Ishikawa (cell line): ENCODE results near the gene RABIF.

Experiments used
- CEBPB ChIP-seq: IDR thresholded peaks from 2 replicates; pipeline ENCODE4 v1.6.1; 2012
- FOXM1 ChIP-seq: IDR thresholded peaks from 2 replicates; pipeline ENCODE4 v1.6.1; 2012; ENCODE audit warnings: low read depth, borderline replicate concordance
- NFIC ChIP-seq: IDR thresholded peaks from 2 replicates; pipeline ENCODE4 v1.6.1; 2012
- RAD21 ChIP-seq: IDR thresholded peaks from 2 replicates; pipeline ENCODE4 v1.6.1; 2012; ENCODE audit warnings: low read depth
- REST ChIP-seq: IDR thresholded peaks from 2 replicates; pipeline ENCODE4 v1.6.1; 2012; ENCODE audit warnings: low read depth, mild to moderate bottlenecking
- TAF1 ChIP-seq: IDR thresholded peaks from 2 replicates; pipeline ENCODE4 v1.6.1; 2012; ENCODE audit warnings: low read depth, mild to moderate bottlenecking
- TEAD4 ChIP-seq: IDR thresholded peaks from 2 replicates; pipeline ENCODE4 v1.6.1; 2012

- TF ChIP-seq TAF1: no peak
- TF ChIP-seq CEBPB: no peak
- TF ChIP-seq REST: no peak
- no peak for TF ChIP-seq FOXM1
- no peak for TF ChIP-seq NFIC
- no peak for TF ChIP-seq RAD21
- no peak for TF ChIP-seq TEAD4
Measured at GRCh38 chr1:202857136-202857610, 31.8 kb downstream of the RABIF start.
